Esophagus squamous epithelium (tissue), 5 donors: ENCODE measurements around the gene TMEM184B. TPM values are rescaled to one million over a fixed set of nuclear protein-coding genes. Genes with fewer than 3 reads are reported as not detected.

Experiments
- DNase-seq: peaks from one replicate; lab custom pipeline; 2025; lab: John Stamatoyannopoulos, UW
- H3K27ac ChIP-seq, 4 donors: fragments of 200-600 bp; sonication (generic); one replicate each; pipeline ENCODE4 v1.5.1; 2016 to 2019; ENCODE audit warnings: mild to moderate bottlenecking in 1 of 4
- H3K27me3 ChIP-seq, 4 donors: fragments of 200-600 bp; sonication (generic); 1 replicate in 3 of 4; 2 replicates in 1 of 4; pipeline versions ENCODE4 v1.5.1 to v1.6.0; 2017 to 2021; ENCODE audit warnings: antibody characterized with exemption in 1 of 4
- H3K36me3 ChIP-seq, 3 donors: fragments of 200-600 bp; sonication (generic); one replicate each; pipeline ENCODE4 v1.5.1; 2016 to 2019
- H3K4me1 ChIP-seq, 3 donors: fragments of 200-600 bp; sonication (generic); one replicate each; pipeline ENCODE4 v1.5.1; 2017 to 2019
- H3K4me3 ChIP-seq, 4 donors: fragments of 200-600 bp; sonication (generic); 1 replicate in 3 of 4; 2 replicates in 1 of 4; pipeline ENCODE4 v1.5.1; 2016 to 2019; ENCODE audit warnings: mild to moderate bottlenecking in 2 of 4, moderate library complexity in 1 of 4
- H3K9me3 ChIP-seq, 3 donors: fragments of 200-600 bp; sonication (generic); one replicate each; pipeline ENCODE4 v1.5.1; 2016 to 2019
- CTCF ChIP-seq, 6 experiments: fragments of 450-650 bp in 4 of 6; fragments of 200-600 bp in 2 of 6; sonication (generic) in 2 of 6; IDR thresholded peaks; one replicate each; pipeline ENCODE4 v1.5.1; 2016 to 2019; ENCODE audit warnings: antibody characterized with exemption in 6 of 6, mild to moderate bottlenecking in 4 of 6, moderate library complexity in 4 of 6
- POLR2A ChIP-seq, 4 donors: fragments of 450-650 bp; IDR thresholded peaks; one replicate each; pipeline ENCODE4 v1.6.1; 2017; ENCODE audit warnings: antibody characterized with exemption in 4 of 4, mild to moderate bottlenecking in 4 of 4, moderate library complexity in 3 of 4
- WGBS, 2 donors: methylation state at CpG; one replicate each; pipeline ENCODE4 v1.1.5; 2018; 5-methylcytosine and 5-hydroxymethylcytosine counted together
- intact Hi-C: fragments of 100-400 bp; cut with DNase I; formaldehyde crosslinking; loops from one replicate; pipeline ENCODE4 v1.15.0; 2022
- total RNA-seq, 4 donors: library from RNA; depleted of rRNA; stranded (reverse); fragments of >200 nt; gene quantifications; one replicate each; pipeline ENCODE4 v1.1.0, GENCODE V29; 2016
- donor health status: DM: yes; HTN: yes; CAD: no.

TMEM184B gene
- total RNA-seq, 4 donors from 2014 or later: 22.5 to 55.1 (median 28.3) TPM

DNA sequence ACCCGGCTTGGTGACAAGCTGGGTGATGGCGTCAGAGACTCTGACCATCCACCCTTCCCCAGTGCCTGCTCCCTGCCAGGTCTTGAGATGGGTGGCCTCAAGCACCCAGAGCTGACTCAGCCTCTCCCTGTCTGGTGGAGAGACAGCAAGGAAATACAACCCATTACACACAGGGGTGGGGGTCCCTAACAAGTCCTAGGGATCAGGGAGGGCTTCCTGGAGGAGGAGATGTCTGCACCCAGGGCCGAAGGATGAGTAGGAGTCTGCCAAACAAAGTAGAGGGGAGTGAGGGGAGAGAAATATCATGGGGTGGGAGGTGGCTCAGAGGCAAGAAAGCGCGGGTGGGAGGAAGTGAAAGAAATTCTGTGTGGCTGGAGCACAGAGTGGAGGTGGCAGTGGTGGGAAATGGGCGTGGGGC is 64.2 kb downstream of the TMEM184B start:
- H3K27me3 ChIP-seq: no peaks in the 10 kb centered on the region
- H3K4me1 ChIP-seq: peaks cover 4 to 30% (median 20%) of the 10 kb centered on the region in 3 donors
- TF ChIP-seq POLR2A (IDR thresholded peaks at IDR 0.05) (no peak), CTCF (IDR thresholded peaks at IDR 0.05) (no peak)
- peak overlapping the region in 1 of 4 donors; percentile 14 for H3K27ac ChIP-seq
- intact Hi-C loops: no loop called here
- H3K9me3 ChIP-seq: no peaks in the 10 kb centered on the region
- no peak overlapping the region for H3K4me3 ChIP-seq
- H3K36me3 ChIP-seq: peaks cover 0 to 12% (median 0%) of the 10 kb centered on the region in 3 donors
- DNase-seq: no peak
- 70 to 75% methylated on average over 4 to 5 of the region's 6 CpGs for WGBS, 2 donors

DNA sequence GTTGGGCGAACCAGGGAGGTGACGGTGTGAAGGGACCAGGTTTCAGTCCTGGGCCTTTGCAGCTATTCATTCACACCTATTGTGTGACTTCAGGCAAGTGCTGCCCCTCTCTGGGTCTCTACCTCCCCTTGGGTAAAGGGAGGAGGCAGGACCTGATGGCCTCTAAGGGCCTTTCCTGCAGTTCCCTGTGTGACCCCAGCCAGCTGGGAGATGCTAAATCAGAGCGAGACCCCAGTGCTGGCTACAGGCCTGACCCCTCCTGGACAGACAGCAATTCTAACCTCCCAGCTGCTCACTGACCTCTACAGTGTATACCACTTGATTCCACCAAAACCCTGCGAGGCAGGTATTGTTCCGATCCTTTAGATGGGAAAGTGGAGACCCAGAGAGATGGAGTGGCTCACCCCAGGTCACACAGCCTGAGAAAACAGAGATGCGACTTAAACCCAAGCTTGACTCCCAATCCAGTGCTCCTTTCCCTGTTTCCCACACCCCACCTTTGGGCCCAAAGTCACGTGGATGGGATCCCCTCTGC is 64.8 kb downstream of the TMEM184B start:
- intact Hi-C loops: no loop called here
- TF ChIP-seq POLR2A (IDR thresholded peaks at IDR 0.05) (no peak), CTCF (IDR thresholded peaks at IDR 0.05) (no peak)
- no peak overlapping the region for H3K27ac ChIP-seq
- H3K36me3 ChIP-seq: peaks cover 0 to 12% (median 0%) of the 10 kb centered on the region in 3 donors
- no peak overlapping the region for H3K4me3 ChIP-seq
- H3K9me3 ChIP-seq: no peaks in the 10 kb centered on the region
- peaks cover 10 to 31% (median 23%) of the 10 kb centered on the region in 3 donors for H3K4me1 ChIP-seq
- DNase-seq: no peak
- WGBS, 2 donors: 83 to 92% methylated on average over 3 to 4 of the region's 7 CpGs
- H3K27me3 ChIP-seq: no peaks in the 10 kb centered on the region

- H3K27ac ChIP-seq: peak overlapping the region; percentile 92 to 100 (median 98)
- 71 to 72% methylated on average over 7 to 8 of the region's 15 CpGs for WGBS, 2 donors
- no peaks in the 10 kb centered on the region for H3K27me3 ChIP-seq
- DNase-seq: no peak
- TF ChIP-seq POLR2A (IDR thresholded peaks at IDR 0.05) (no peak), CTCF (IDR thresholded peaks at IDR 0.05) (no peak)
- intact Hi-C loops: no loop called here
- peak overlapping the region in 1 of 4 donors; percentile 96 for H3K4me3 ChIP-seq
- H3K4me1 ChIP-seq: peaks cover 12 to 42% (median 23%) of the 10 kb centered on the region in 3 donors
- H3K36me3 ChIP-seq: peaks cover 0 to 12% (median 0%) of the 10 kb centered on the region in 3 donors
- H3K9me3 ChIP-seq: no peaks in the 10 kb centered on the region
Measured at GRCh38 chr22:38205261-38206128, 67.3 kb downstream of the TMEM184B start.

DNA sequence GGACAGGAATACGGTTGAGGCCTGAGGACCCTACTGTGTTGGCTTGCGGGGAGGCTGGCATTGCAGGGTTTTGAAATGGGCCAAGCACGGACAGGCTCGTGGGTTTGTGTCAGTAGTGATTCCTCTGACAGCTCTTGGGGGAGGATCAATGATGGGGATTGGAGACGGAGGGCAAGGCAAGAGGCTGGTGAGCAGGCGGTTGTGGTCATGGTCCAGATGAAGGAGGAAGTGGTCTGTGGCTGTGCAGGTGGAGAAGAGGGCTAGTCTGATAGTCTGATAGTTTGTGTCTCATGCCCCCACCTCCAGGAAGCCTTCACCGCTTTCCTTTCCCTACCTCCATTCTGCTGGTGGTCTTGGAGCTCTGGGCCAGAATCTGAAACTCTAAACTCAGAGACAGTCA is 68.0 kb downstream of the TMEM184B start:
- Histone ChIP-seq H3K9me3 (no peaks in the 10 kb centered on the region), H3K4me3 (peak overlapping the region in 2 of 4 donors; percentile 10 to 96), H3K4me1 (peaks cover 12 to 42% (median 23%) of the 10 kb centered on the region in 3 donors), H3K27ac (peak overlapping the region; percentile 92 to 100 (median 98)), H3K27me3 (no peaks in the 10 kb centered on the region), H3K36me3 (peaks cover 0 to 12% (median 0%) of the 10 kb centered on the region in 3 donors)
- TF ChIP-seq CTCF (IDR thresholded peaks at IDR 0.05) (no peak), POLR2A (IDR thresholded peaks at IDR 0.05) (no peak)
- WGBS, 2 donors: 63 to 72% methylated on average over 7 of the region's 7 CpGs
- intact Hi-C loops: no loop called here
- no peak for DNase-seq
